ENCODE data around the gene IRGM. TPM values are rescaled to one million over a fixed set of nuclear protein-coding genes. Genes with fewer than 3 reads are reported as not detected.
"Not testable (repeated sequence)": the region's sequence is repeated elsewhere in the genome, so short reads cannot be mapped to it uniquely, and the experiment has no call there.

The IRGM gene
- total and polyA plus RNA-seq, 12 donors: 0.25 to 0.40 TPM; not detected in 10

GRCh38 chr5:150809363-150809762, 37.0 kb upstream of the IRGM start:
- Histone ChIP-seq H3K36me3 (replicated peaks in 1 of 2) (no peaks in the 10 kb centered on the region), H3K4me1 (replicated peaks in 1 of 2) (no peaks in the 10 kb centered on the region), H3K27me3 (no peaks in the 10 kb centered on the region), H3K4me3 (no peak overlapping the region), H3K9me3 (replicated peaks in 1 of 3) (no peaks in the 10 kb centered on the region), H3K27ac (no peak overlapping the region)
- TF ChIP-seq, protein P1, sequence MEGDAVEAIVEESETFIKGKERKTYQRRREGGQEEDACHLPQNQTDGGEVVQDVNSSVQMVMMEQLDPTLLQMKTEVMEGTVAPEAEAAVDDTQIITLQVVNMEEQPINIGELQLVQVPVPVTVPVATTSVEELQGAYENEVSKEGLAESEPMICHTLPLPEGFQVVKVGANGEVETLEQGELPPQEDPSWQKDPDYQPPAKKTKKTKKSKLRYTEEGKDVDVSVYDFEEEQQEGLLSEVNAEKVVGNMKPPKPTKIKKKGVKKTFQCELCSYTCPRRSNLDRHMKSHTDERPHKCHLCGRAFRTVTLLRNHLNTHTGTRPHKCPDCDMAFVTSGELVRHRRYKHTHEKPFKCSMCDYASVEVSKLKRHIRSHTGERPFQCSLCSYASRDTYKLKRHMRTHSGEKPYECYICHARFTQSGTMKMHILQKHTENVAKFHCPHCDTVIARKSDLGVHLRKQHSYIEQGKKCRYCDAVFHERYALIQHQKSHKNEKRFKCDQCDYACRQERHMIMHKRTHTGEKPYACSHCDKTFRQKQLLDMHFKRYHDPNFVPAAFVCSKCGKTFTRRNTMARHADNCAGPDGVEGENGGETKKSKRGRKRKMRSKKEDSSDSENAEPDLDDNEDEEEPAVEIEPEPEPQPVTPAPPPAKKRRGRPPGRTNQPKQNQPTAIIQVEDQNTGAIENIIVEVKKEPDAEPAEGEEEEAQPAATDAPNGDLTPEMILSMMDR (IDR thresholded peaks at IDR 0.05): no peak
- TF ChIP-seq POLR2A (IDR thresholded peaks at IDR 0.05): no peak
- 82 to 93% (median 90%) methylated on average over 3 of the region's 3 CpGs for WGBS, 4 donors
- DNase-seq: no peak
- intact Hi-C loops (cut with DNase I): no loop called here

DNA sequence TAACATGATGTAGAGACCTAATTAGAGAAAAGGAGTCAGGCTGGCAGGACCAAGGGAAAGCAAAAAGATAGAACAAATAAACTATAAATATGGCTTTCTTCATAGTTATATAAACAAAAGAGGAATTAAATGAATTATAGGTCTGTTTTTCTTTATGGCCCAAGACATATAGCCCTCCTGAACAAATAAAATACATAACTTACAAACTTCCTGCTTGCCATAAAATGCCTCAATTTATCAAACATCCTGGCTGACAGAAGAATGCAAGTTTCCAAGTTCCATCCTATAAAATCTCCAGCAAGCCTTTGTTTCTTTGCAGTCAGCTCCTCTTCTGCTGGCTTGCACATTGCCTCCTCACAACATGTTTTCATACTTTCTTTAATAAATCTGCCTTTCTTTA, 31.3 kb upstream of the IRGM start:
- no peak for TF ChIP-seq POLR2A (IDR thresholded peaks at IDR 0.05)
- TF ChIP-seq, protein P1 (IDR thresholded peaks at IDR 0.05): no peak
- H3K4me1 ChIP-seq (replicated peaks in 1 of 2): no peaks in the 10 kb centered on the region
- no peaks in the 10 kb centered on the region for H3K36me3 ChIP-seq (replicated peaks in 1 of 2)
- no peak overlapping the region for H3K4me3 ChIP-seq
- no peak for DNase-seq
- H3K9me3 ChIP-seq (replicated peaks in 1 of 3): no peaks in the 10 kb centered on the region
- H3K27ac ChIP-seq: no peak overlapping the region
- intact Hi-C loops (cut with DNase I): no loop called here
- H3K27me3 ChIP-seq: no peaks in the 10 kb centered on the region

DNA sequence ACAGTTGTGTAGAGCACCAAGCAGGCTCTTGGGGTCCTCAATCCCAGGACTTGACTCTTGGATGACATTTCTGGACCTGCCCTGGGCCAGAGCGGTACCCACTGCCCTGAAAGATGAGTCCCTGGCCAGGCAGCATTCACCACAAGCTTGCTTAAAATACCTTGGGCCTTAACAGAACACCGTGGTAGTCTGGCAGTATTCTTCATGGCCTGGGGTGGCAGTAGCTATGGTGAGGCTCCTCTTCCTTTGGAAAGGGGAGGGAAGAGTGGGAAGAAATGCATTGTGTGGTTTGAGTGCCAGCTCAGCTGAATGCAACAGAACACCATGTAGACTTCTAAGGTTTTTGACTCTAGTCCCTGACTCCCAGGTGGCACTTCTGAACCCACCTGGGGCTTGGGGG, 29.4 kb upstream of the IRGM start:
- H3K27ac ChIP-seq: no peak overlapping the region
- WGBS, 4 donors: 88 to 94% (median 92%) methylated on average over 2 of the region's 2 CpGs; no CpG with 5 or more reads in 1 of the 4 donors
- TF ChIP-seq, protein P1 (IDR thresholded peaks at IDR 0.05): no peak
- TF ChIP-seq POLR2A (IDR thresholded peaks at IDR 0.05): no peak
- intact Hi-C loops (cut with DNase I): no loop called here
- no peak for DNase-seq
- H3K4me1 ChIP-seq (replicated peaks in 1 of 2): no peaks in the 10 kb centered on the region
- no peaks in the 10 kb centered on the region for H3K36me3 ChIP-seq (replicated peaks in 1 of 2)
- H3K9me3 ChIP-seq (replicated peaks in 1 of 3): no peaks in the 10 kb centered on the region
- H3K27me3 ChIP-seq: no peaks in the 10 kb centered on the region
- H3K4me3 ChIP-seq: no peak overlapping the region

- H3K4me1 ChIP-seq (replicated peaks in 1 of 2): no peaks in the 10 kb centered on the region
- WGBS, 4 donors: 66 to 77% (median 71%) methylated on average over 5 of the region's 5 CpGs
- H3K4me3 ChIP-seq: no peak overlapping the region
- H3K27me3 ChIP-seq: no peaks in the 10 kb centered on the region
- H3K27ac ChIP-seq: no peak overlapping the region
- H3K9me3 ChIP-seq (replicated peaks in 1 of 3): no peaks in the 10 kb centered on the region
- H3K36me3 ChIP-seq (replicated peaks in 1 of 2): no peaks in the 10 kb centered on the region
- intact Hi-C loops (cut with DNase I): no loop called here
- no peak for DNase-seq
- TF ChIP-seq POLR2A (IDR thresholded peaks at IDR 0.05): no peak
- TF ChIP-seq, protein P1 (IDR thresholded peaks at IDR 0.05): no peak
These were observed 16.6 kb upstream of the IRGM start for GRCh38 chr5:150829744-150830143.

- H3K27me3 ChIP-seq; H3K4me3 ChIP-seq; H3K4me1 ChIP-seq (replicated peaks in 1 of 2); H3K36me3 ChIP-seq (replicated peaks in 1 of 2); H3K27ac ChIP-seq; intact Hi-C loops (cut with DNase I); H3K9me3 ChIP-seq (replicated peaks in 1 of 3); DNase-seq: not testable (repeated sequence)
- 71 to 83% (median 77%) methylated on average over 3 of the region's 3 CpGs for WGBS, 4 donors
These were observed 14.5 kb upstream of the IRGM start for GRCh38 chr5:150831821-150832220.

Measured in adrenal gland (tissue), 12 donors.